Fibroblast of lung (primary cell): ENCODE measurements around the gene GRIN1.

Experiments used
- CTCF ChIP-seq, 2 donors: IDR thresholded peaks in 1 of 2; conservative IDR thresholded peaks in 1 of 2; 1 replicate in 1 of 2; 2 replicates in 1 of 2; pipeline ENCODE4 v1.5.1; 2011 to 2012; ENCODE audit warnings: low read length in 2 of 2, control low read depth in 1 of 2, inconsistent platforms in 1 of 2, low read depth in 1 of 2, mild to moderate bottlenecking in 1 of 2
- EZH2 ChIP-seq: IDR thresholded peaks from 2 replicates; pipeline ENCODE4 v1.5.1; 2012; ENCODE audit warnings: low read length, control low read depth, mild to moderate bottlenecking; ENCODE audit errors: missing control alignments

DNA sequence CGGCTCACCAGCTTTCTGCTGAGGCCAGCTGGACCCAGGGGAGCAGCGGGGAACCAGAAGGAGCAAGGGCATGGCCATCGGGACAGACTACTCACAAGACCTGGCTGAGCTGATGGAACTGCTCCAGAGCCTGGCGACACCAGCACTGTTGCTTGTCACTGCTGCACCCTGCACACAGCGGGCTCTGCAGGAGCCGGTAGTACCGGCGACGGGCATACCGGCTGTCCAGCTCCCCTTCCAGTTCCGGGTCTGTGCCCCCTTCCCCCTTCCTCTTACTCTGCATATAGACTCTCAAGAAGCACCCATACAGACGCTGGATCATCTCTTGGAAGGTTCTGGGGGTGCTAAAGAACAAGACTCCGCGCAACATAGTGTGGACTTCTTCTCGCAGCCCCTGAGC is 48.4 kb downstream of the GRIN1 start:
- no peak for TF ChIP-seq CTCF (conservative IDR thresholded peaks at IDR 0.05 in 1 of 2, IDR thresholded peaks at IDR 0.05 in 1 of 2; ENCODE audit: low read depth in 1 of 2, low read length in 2 of 2)
- TF ChIP-seq EZH2: no peak
